ENCODE data around the gene ADCY3.

Gene ADCY3

DNA sequence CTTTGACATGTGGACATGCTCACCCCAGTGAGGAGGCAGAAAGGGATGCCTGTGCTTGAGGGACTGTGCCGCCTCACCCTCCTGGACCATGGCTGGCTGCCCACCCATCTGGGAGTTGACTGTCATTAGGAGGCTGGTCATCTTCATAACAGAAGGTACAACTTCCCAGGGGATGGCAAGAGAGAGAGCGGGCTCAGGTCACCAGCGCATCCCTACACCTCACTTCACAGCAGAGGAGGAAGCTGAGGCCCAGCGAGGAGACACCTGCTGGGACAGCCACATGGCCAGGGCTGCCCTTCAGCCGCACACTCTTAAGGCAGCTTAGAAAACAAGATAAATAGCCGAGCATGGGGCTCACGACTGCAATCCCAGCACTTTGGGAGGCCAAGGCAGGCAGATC, 59.4 kb downstream of the ADCY3 start:
- Histone ChIP-seq H3K9me3 (ENCODE audit: control insufficient read depth, insufficient read depth, low read depth, low read length) (no peaks in the 10 kb centered on the region), H3K36me3 (ENCODE audit: control insufficient read depth, insufficient read depth, low read length) (no peaks in the 10 kb centered on the region), H3K27ac (ENCODE audit: low read depth, low read length) (no peak overlapping the region), H3K4me3 (ENCODE audit: low read depth, low read length) (no peak overlapping the region), H3K4me1 (ENCODE audit: control insufficient read depth, insufficient read depth, low read length) (peaks cover 7% of the 10 kb centered on the region; the same call in 1 of the 2 replicates), H3K27me3 (ENCODE audit: control insufficient read depth, insufficient read depth, low read length) (no peaks in the 10 kb centered on the region), H3K9ac (ENCODE audit: low read length) (no peak overlapping the region)

DNA sequence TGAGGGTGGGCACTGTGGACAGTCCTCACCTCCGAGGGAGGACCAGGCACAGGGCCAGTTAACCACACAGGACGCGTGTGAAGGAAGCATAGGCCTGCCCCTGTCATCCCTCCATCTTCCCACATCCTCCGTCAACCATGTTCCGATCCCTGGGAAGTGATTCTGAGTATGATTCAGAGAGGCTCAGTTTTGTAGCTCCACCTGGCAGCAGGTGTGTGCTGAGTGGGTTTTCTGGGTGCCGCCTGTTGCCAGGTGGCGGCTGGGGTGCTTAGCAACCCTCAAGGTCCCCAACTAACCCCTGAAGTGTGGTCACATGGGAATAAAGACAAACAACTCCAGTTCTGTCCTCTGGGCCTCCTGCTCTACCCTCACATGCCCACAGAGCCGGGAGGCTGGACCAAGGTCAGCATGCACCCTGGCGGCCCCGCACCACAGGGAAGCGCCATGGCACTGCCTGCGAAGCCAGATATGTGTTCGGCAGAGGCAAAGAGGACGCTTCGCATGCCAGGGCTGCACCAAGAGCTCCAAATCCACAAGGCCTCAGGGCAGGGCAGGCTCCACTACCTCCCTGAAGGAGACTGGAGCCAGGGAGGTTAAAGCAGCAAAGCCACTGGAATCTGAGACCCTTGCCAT, 60.0 kb downstream of the ADCY3 start:
- Histone ChIP-seq H3K27ac (ENCODE audit: low read depth, low read length) (no peak overlapping the region), H3K9me3 (ENCODE audit: control insufficient read depth, insufficient read depth, low read depth, low read length) (no peaks in the 10 kb centered on the region), H3K4me1 (ENCODE audit: control insufficient read depth, insufficient read depth, low read length) (peaks cover 9% of the 10 kb centered on the region; the same call in 1 of the 2 replicates), H3K36me3 (ENCODE audit: control insufficient read depth, insufficient read depth, low read length) (no peaks in the 10 kb centered on the region), H3K4me3 (ENCODE audit: low read depth, low read length) (no peak overlapping the region), H3K9ac (ENCODE audit: low read length) (no peak overlapping the region), H3K27me3 (ENCODE audit: control insufficient read depth, insufficient read depth, low read length) (no peaks in the 10 kb centered on the region)

- Histone ChIP-seq H3K27me3 (ENCODE audit: control insufficient read depth, insufficient read depth, low read length) (no peaks in the 10 kb centered on the region), H3K9ac (ENCODE audit: low read length) (no peak overlapping the region), H3K9me3 (ENCODE audit: control insufficient read depth, insufficient read depth, low read depth, low read length) (no peaks in the 10 kb centered on the region), H3K36me3 (ENCODE audit: control insufficient read depth, insufficient read depth, low read length) (no peaks in the 10 kb centered on the region), H3K27ac (ENCODE audit: low read depth, low read length) (no peak overlapping the region), H3K4me3 (ENCODE audit: low read depth, low read length) (no peak overlapping the region), H3K4me1 (ENCODE audit: control insufficient read depth, insufficient read depth, low read length) (peaks cover 9% of the 10 kb centered on the region; the same call in 1 of the 2 replicates)
These were observed 61.0 kb downstream of the ADCY3 start for GRCh38 chr2:24858996-24859395.

DNA sequence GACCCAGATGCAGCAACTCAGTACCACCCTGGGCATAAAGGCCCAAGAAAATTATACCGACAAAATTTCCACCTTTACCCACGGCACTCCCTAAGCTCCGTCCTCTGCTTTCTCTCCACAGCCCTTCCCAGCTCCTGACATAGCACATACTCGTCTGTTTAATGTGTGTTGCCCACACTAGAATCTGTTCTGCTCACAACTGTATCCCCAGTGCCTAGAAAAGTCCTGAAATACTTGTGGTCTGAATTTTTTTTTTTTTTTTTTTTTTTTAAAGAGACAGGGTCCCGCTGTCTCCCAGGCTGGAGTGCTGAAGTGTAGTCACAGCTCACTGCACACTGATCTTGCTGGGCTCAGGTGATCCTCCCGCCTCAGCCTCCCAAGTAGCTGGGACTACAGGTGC, 62.3 kb downstream of the ADCY3 start:
- Histone ChIP-seq H3K4me1 (ENCODE audit: control insufficient read depth, insufficient read depth, low read length) (peaks cover 9% of the 10 kb centered on the region; the same call in 1 of the 2 replicates), H3K36me3 (ENCODE audit: control insufficient read depth, insufficient read depth, low read length) (no peaks in the 10 kb centered on the region), H3K27ac (ENCODE audit: low read depth, low read length) (no peak overlapping the region), H3K9me3 (ENCODE audit: control insufficient read depth, insufficient read depth, low read depth, low read length) (no peaks in the 10 kb centered on the region), H3K27me3 (ENCODE audit: control insufficient read depth, insufficient read depth, low read length) (no peaks in the 10 kb centered on the region), H3K4me3 (ENCODE audit: low read depth, low read length) (no peak overlapping the region), H3K9ac (ENCODE audit: low read length) (no peak overlapping the region)

DNA sequence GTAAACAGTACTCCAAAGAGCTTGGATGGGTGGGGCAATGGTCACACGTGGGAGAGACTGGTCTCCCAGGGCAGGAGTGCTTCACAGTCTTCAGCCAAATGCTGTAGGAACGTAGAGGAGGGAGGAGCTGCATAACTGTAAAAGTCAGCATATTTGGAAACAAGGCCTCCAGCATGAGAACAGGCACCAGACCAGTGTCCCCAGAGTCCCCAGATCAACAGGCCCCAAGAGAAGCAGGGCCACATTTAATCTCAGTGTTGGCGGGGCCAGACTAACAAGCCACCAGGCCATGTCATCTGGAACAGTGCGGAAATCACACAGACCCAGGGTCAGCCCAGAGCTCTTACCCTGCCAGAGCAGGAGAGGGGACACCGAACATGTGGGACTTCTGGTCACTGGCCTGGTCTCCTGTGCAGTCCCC, 63.2 kb downstream of the ADCY3 start:
- Histone ChIP-seq H3K9ac (ENCODE audit: low read length) (no peak overlapping the region), H3K4me1 (ENCODE audit: control insufficient read depth, insufficient read depth, low read length) (peaks cover 9% of the 10 kb centered on the region; the same call in 1 of the 2 replicates), H3K27ac (ENCODE audit: low read depth, low read length) (no peak overlapping the region), H3K4me3 (ENCODE audit: low read depth, low read length) (no peak overlapping the region), H3K9me3 (ENCODE audit: control insufficient read depth, insufficient read depth, low read depth, low read length) (no peaks in the 10 kb centered on the region), H3K27me3 (ENCODE audit: control insufficient read depth, insufficient read depth, low read length) (no peaks in the 10 kb centered on the region), H3K36me3 (ENCODE audit: control insufficient read depth, insufficient read depth, low read length) (no peaks in the 10 kb centered on the region)

DNA sequence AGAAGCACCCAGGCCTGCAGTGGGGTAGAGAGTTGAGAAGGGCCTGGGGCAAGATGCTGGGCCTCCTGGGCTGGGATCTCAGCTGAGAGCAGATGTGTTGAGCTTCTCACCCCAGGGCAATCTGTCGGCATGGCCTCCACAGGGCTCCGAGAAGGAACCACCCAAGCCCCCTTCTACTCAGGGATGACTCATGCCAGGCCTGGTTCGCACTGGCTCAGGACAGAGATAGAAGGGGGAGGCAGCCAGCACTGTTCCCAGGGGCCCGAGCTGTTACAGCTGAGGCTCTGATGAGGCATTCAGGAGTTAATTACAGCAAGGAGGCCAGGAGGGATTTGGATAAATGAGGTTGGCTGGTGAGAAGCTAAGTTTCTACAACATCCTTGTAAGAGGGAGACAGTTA, 64.3 kb downstream of the ADCY3 start:
- Histone ChIP-seq H3K9me3 (ENCODE audit: control insufficient read depth, insufficient read depth, low read depth, low read length) (peaks cover under 1% of the 10 kb centered on the region; the same call in 1 of the 2 replicates), H3K27me3 (ENCODE audit: control insufficient read depth, insufficient read depth, low read length) (no peaks in the 10 kb centered on the region), H3K9ac (ENCODE audit: low read length) (no peak overlapping the region), H3K36me3 (ENCODE audit: control insufficient read depth, insufficient read depth, low read length) (no peaks in the 10 kb centered on the region), H3K4me1 (ENCODE audit: control insufficient read depth, insufficient read depth, low read length) (peaks cover 9% of the 10 kb centered on the region; the same call in 1 of the 2 replicates), H3K27ac (ENCODE audit: low read depth, low read length) (no peak overlapping the region), H3K4me3 (ENCODE audit: low read depth, low read length) (no peak overlapping the region)

GRCh38 chr2:24855022-24855622, 64.9 kb downstream of the ADCY3 start:
- Histone ChIP-seq H3K9me3 (ENCODE audit: control insufficient read depth, insufficient read depth, low read depth, low read length) (peaks cover 6% of the 10 kb centered on the region; the same call in 1 of the 2 replicates), H3K27me3 (ENCODE audit: control insufficient read depth, insufficient read depth, low read length) (no peaks in the 10 kb centered on the region), H3K4me3 (ENCODE audit: low read depth, low read length) (no peak overlapping the region), H3K27ac (ENCODE audit: low read depth, low read length) (no peak overlapping the region), H3K36me3 (ENCODE audit: control insufficient read depth, insufficient read depth, low read length) (no peaks in the 10 kb centered on the region), H3K4me1 (ENCODE audit: control insufficient read depth, insufficient read depth, low read length) (peaks cover 9% of the 10 kb centered on the region; the same call in 1 of the 2 replicates), H3K9ac (ENCODE audit: low read length) (no peak overlapping the region)

DNA sequence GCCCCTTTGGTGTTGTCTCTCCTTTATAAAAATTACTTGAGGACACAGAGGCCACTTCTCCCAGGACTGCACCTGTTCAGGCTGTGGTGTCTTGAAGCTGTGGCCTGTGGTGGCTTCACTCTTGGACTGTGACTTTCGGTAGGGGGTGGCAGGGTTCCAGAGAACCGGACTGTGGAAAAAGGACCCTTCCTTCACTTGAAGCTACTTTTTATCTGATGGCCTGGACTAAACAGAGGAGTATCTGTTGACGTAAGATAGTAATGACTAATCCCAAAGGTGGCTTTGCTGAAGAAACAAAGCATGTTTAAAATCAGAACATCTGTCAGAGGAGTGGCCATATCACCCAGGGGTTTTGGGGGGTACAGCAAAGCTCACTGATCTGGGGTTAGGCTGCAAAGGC, 66.0 kb downstream of the ADCY3 start:
- peaks cover 15% of the 10 kb centered on the region for H3K9me3 ChIP-seq (ENCODE audit: control insufficient read depth, insufficient read depth, low read depth, low read length)
- H3K9ac ChIP-seq (ENCODE audit: low read length): no peak overlapping the region
- H3K27ac ChIP-seq (ENCODE audit: low read depth, low read length): no peak overlapping the region
- no peaks in the 10 kb centered on the region for H3K36me3 ChIP-seq (ENCODE audit: control insufficient read depth, insufficient read depth, low read length)
- no peak overlapping the region for H3K4me3 ChIP-seq (ENCODE audit: low read depth, low read length)
- H3K4me1 ChIP-seq (ENCODE audit: control insufficient read depth, insufficient read depth, low read length): peaks cover 9% of the 10 kb centered on the region; the same call in 1 of the 2 replicates
- no peaks in the 10 kb centered on the region for H3K27me3 ChIP-seq (ENCODE audit: control insufficient read depth, insufficient read depth, low read length)

DNA sequence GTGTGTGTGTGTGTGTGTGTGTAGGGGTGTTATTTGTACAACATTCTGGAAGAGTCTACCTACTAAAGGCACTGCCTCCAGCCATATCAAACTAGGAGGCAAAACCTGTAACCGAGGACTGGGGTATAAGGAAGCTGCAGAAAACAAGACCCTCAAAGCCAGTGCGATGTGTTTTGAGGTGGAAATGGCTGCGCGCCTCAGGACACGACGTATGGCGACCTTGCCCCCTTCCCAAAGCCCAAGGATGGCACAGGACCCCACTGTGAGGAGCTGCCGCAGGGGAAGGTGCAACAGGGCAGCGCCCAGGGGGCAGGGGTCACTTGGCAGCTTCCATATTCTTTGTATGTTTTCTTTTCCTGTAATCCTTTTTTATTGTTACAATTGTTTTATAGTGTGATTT, 67.0 kb downstream of the ADCY3 start:
- Histone ChIP-seq H3K4me3 (ENCODE audit: low read depth, low read length) (no peak overlapping the region), H3K36me3 (ENCODE audit: control insufficient read depth, insufficient read depth, low read length) (no peaks in the 10 kb centered on the region)

DNA sequence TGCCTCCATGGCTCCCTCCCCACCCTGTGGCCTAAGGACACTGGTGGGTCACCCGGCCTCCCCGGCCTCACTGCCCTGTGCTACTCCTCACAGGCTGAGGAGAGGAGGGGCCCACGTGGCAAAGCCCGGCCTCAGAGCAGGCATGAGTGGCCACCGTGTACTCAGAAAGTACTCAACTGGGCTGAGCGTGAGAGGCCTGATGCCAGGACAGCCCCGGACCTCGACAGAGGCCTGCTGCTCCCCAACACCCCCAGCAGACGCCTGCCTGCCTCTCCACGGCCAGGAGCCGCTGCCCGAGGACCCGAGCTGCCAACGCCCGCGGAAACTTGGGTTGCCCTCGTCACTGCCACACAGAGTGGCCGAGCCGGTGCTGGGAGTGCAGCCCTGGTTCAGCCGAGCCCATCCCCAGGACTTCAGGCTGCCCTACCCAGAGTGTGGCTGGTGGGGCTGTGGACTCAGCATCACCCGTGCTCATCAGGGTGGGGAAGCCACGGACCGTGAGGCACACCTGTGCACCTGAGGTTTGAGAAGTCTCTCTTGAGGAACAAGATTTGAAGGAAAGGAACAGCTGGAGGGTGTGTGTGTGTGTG, 67.5 kb downstream of the ADCY3 start:
- H3K27me3 ChIP-seq (ENCODE audit: control insufficient read depth, insufficient read depth, low read length): no peaks in the 10 kb centered on the region
- H3K4me1 ChIP-seq (ENCODE audit: control insufficient read depth, insufficient read depth, low read length): peaks cover 9% of the 10 kb centered on the region; the same call in 1 of the 2 replicates
- no peak overlapping the region for H3K4me3 ChIP-seq (ENCODE audit: low read depth, low read length)
- no peak overlapping the region for H3K9ac ChIP-seq (ENCODE audit: low read length)
- H3K27ac ChIP-seq (ENCODE audit: low read depth, low read length): no peak overlapping the region
- H3K36me3 ChIP-seq (ENCODE audit: control insufficient read depth, insufficient read depth, low read length): no peaks in the 10 kb centered on the region
- H3K9me3 ChIP-seq (ENCODE audit: control insufficient read depth, insufficient read depth, low read depth, low read length): peaks cover 29% of the 10 kb centered on the region

More for the DNA sequence above, 67.0 kb downstream of the ADCY3 start:
- Histone ChIP-seq H3K27ac (ENCODE audit: low read depth, low read length) (no peak overlapping the region), H3K9ac (ENCODE audit: low read length) (no peak overlapping the region), H3K4me1 (ENCODE audit: control insufficient read depth, insufficient read depth, low read length) (peaks cover 9% of the 10 kb centered on the region; the same call in 1 of the 2 replicates), H3K27me3 (ENCODE audit: control insufficient read depth, insufficient read depth, low read length) (no peaks in the 10 kb centered on the region), H3K9me3 (ENCODE audit: control insufficient read depth, insufficient read depth, low read depth, low read length) (peaks cover 24% of the 10 kb centered on the region)

- no peak overlapping the region for H3K4me3 ChIP-seq (ENCODE audit: low read depth, low read length)
- H3K4me1 ChIP-seq (ENCODE audit: control insufficient read depth, insufficient read depth, low read length): peaks cover 9% of the 10 kb centered on the region; the same call in 1 of the 2 replicates
- peaks cover 34% of the 10 kb centered on the region for H3K9me3 ChIP-seq (ENCODE audit: control insufficient read depth, insufficient read depth, low read depth, low read length)
- no peak overlapping the region for H3K27ac ChIP-seq (ENCODE audit: low read depth, low read length)
- no peaks in the 10 kb centered on the region for H3K36me3 ChIP-seq (ENCODE audit: control insufficient read depth, insufficient read depth, low read length)
- no peaks in the 10 kb centered on the region for H3K27me3 ChIP-seq (ENCODE audit: control insufficient read depth, insufficient read depth, low read length)
- no peak overlapping the region for H3K9ac ChIP-seq (ENCODE audit: low read length)
These were observed 68.0 kb downstream of the ADCY3 start for GRCh38 chr2:24852026-24852425.
